Lung (tissue), 12 donors: Measurements from ENCODE around the gene GSTM4. TPM values are rescaled to one million over a fixed set of nuclear protein-coding genes. Genes with fewer than 3 reads are reported as not detected.
A peak's percentile ranks its signal among the peaks of the same experiment; 100 is the strongest.

Experiments
- ATAC-seq: fragments of 200-7000 bp; cut with Tn5 transposase; one replicate; pipeline ENCODE4 v1.9.1; 2020; ENCODE audit warnings: moderate number of reproducible peaks; ENCODE audit not compliant: insufficient read depth, low FRiP score
- DNase-seq, 3 donors: peaks; one replicate each; pipeline ENCODE4 v3.0.0-alpha.2; 2013 to 2017
- H3K27ac ChIP-seq, 2 donors: one replicate each; pipeline ENCODE4 v1.5.1; 2013; ENCODE audit warnings: mild to moderate bottlenecking in 2 of 2, moderate library complexity in 2 of 2, control low read depth in 1 of 2, inconsistent platforms in 1 of 2, low read depth in 1 of 2, low read length in 1 of 2
- H3K27me3 ChIP-seq, 3 donors: one replicate each; pipeline ENCODE4 v1.5.1; 2013; ENCODE audit warnings: low read length in 2 of 3; ENCODE audit not compliant: control insufficient read depth in 3 of 3, insufficient read depth in 3 of 3
- H3K36me3 ChIP-seq, 4 donors: one replicate each; pipeline ENCODE4 v1.5.1; 2013; ENCODE audit warnings: low read length in 4 of 4, mild to moderate bottlenecking in 1 of 4, moderate library complexity in 1 of 4; ENCODE audit not compliant: control insufficient read depth in 4 of 4, insufficient read depth in 4 of 4
- H3K4me1 ChIP-seq, 5 donors: one replicate each; pipeline ENCODE4 v1.5.1; 2013; ENCODE audit warnings: low read length in 5 of 5, mild to moderate bottlenecking in 2 of 5, moderate library complexity in 1 of 5; ENCODE audit not compliant: control insufficient read depth in 5 of 5, insufficient read depth in 5 of 5
- H3K4me3 ChIP-seq: one replicate; pipeline ENCODE4 v1.5.1; 2013; ENCODE audit warnings: mild to moderate bottlenecking, control low read depth, moderate library complexity
- H3K9ac ChIP-seq, 2 donors: one replicate each; pipeline ENCODE4 v1.5.1; 2013; ENCODE audit warnings: low read length in 2 of 2, control low read depth in 1 of 2; ENCODE audit not compliant: insufficient read depth in 1 of 2
- H3K9me3 ChIP-seq, 4 donors: one replicate each; pipeline ENCODE4 v1.5.1; 2013; ENCODE audit warnings: low read length in 3 of 4, mild to moderate bottlenecking in 1 of 4, moderate library complexity in 1 of 4; ENCODE audit not compliant: control insufficient read depth in 4 of 4, insufficient read depth in 3 of 4
- WGBS, 2 donors: extraction: QIAGEN DNeasy Blood & Tissue Kit; methylation state at CpG; one replicate each; pipeline ENCODE4 v1.1.7; 2013; 5-methylcytosine and 5-hydroxymethylcytosine counted together
- polyA plus RNA-seq, 2 donors: library from polyadenylated mRNA; stranded (reverse); fragments of 200-250 nt; gene quantifications; one replicate each; pipeline ENCODE4 v1.2.1, GENCODE V29; 2013
- total RNA-seq, 2 donors: library from RNA; depleted of rRNA in 1 of 2; stranded (reverse); fragments of >200 nt in 1 of 2; gene quantifications; one replicate each; pipeline ENCODE4 v1.2.1, GENCODE V29; 2014 to 2021
- TF ChIP-seq, protein P1 (sequence below): IDR thresholded peaks from 2 replicates; pipeline ENCODE4 v1.5.1; 2012; ENCODE audit warnings: mild to moderate bottlenecking; ENCODE audit errors: control extremely low read depth, extremely low read depth
- donor health status: control.
- donor health status: control.
- donor health status: Bipolar disorder and iron deficiency.
- donor health status: healthy.
- donor health status: DM: yes; HTN: yes; CAD: no.

The GSTM4 gene
- total and polyA plus RNA-seq, 4 donors, result 8.8 to 19.7 (median 17.9) TPM

DNA sequence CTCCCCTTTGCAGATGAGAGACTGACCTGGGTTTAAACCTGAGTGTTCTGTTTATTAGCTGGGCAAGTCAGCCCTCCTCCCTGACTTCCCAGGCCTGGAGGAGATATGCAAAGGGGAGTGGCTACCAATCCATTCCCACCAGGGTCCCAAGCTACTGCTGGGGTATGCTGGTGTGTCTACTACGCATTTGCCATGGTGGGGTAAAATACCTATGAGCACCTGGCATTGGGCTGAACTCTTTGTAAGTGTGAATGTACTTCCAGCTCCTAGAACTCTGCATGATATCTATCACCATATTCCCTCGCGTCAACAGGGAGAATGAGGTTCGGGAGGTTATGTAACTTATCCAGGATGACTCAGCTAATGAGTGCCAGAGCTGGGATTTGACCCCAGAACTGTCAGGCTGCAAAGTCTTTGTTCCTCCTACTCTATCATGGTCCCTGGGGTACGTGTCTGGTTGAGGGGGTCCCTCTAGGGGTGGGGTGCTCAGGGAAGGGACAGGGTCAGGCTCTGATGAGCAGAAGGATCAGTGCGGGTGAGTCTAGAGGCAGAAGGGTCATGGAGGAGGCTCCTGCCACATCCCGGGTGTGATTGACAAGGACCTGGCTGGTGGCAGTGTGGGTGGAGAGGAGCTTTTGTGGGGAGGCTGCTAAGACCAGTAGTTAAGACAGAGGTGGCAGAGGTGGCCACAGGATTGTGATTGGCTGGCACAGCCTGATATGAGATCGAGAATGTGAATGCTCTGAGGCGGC, 19.5 kb upstream of the GSTM4 start:
- Histone ChIP-seq H3K9ac (no peak overlapping the region), H3K9me3 (no peaks in the 10 kb centered on the region), H3K4me1 (no peaks in the 10 kb centered on the region), H3K27me3 (no peaks in the 10 kb centered on the region), H3K4me3 (no peak overlapping the region), H3K27ac (no peak overlapping the region), H3K36me3 (peaks cover 0 to 5% (median 2%) of the 10 kb centered on the region in 4 donors)
- DNase-seq (no peak), ATAC-seq (peak; percentile 19)
- TF ChIP-seq, protein P1, sequence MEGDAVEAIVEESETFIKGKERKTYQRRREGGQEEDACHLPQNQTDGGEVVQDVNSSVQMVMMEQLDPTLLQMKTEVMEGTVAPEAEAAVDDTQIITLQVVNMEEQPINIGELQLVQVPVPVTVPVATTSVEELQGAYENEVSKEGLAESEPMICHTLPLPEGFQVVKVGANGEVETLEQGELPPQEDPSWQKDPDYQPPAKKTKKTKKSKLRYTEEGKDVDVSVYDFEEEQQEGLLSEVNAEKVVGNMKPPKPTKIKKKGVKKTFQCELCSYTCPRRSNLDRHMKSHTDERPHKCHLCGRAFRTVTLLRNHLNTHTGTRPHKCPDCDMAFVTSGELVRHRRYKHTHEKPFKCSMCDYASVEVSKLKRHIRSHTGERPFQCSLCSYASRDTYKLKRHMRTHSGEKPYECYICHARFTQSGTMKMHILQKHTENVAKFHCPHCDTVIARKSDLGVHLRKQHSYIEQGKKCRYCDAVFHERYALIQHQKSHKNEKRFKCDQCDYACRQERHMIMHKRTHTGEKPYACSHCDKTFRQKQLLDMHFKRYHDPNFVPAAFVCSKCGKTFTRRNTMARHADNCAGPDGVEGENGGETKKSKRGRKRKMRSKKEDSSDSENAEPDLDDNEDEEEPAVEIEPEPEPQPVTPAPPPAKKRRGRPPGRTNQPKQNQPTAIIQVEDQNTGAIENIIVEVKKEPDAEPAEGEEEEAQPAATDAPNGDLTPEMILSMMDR, result no peak
- 52 to 63% methylated on average over 9 of the region's 9 CpGs for WGBS, 2 donors

GRCh38 chr1:109637446-109637845, 18.5 kb upstream of the GSTM4 start:
- DNase-seq (no peak), ATAC-seq (no peak)
- TF ChIP-seq, protein P1, result no peak
- Histone ChIP-seq H3K36me3 (no peaks in the 10 kb centered on the region), H3K9ac (no peak overlapping the region), H3K4me1 (no peaks in the 10 kb centered on the region), H3K9me3 (no peaks in the 10 kb centered on the region), H3K27ac (no peak overlapping the region), H3K27me3 (no peaks in the 10 kb centered on the region), H3K4me3 (no peak overlapping the region)
- WGBS, 2 donors, result 96 to 97% methylated on average over 7 of the region's 7 CpGs

- H3K9ac ChIP-seq, result no peak overlapping the region
- peaks cover 0 to 6% (median 0%) of the 10 kb centered on the region in 5 donors for H3K4me1 ChIP-seq
- 84 to 87% methylated on average over 9 of the region's 9 CpGs for WGBS, 2 donors
- ATAC-seq (no peak), DNase-seq (no peak)
- no peaks in the 10 kb centered on the region for H3K9me3 ChIP-seq
- no peaks in the 10 kb centered on the region for H3K36me3 ChIP-seq
- H3K27ac ChIP-seq, result no peak overlapping the region
- no peak overlapping the region for H3K4me3 ChIP-seq
- TF ChIP-seq, protein P1, result no peak
- H3K27me3 ChIP-seq, result no peaks in the 10 kb centered on the region
Measured at GRCh38 chr1:109639063-109639840, 16.6 kb upstream of the GSTM4 start.
